Activated CD8-positive, alpha-beta T cell treated with anti-CD3 and anti-CD28 coated beads for 36 hours (primary cell): ENCODE results near the gene DSTN. TPM values are rescaled to one million over a fixed set of nuclear protein-coding genes. Genes with fewer than 3 reads are reported as not detected.

Source experiments
- ATAC-seq: fragments of 200-7000 bp; cut with Tn5 transposase; one replicate; pipeline ENCODE4 v1.10.0; 2021; ENCODE audit warnings: mild to moderate bottlenecking, moderate library complexity
- CTCF ChIA-PET: fragments of 350-600 bp; sonication (Branson Sonifier 250); formaldehyde crosslinking; loops from one replicate; lab custom pipeline; 2021; ENCODE audit warnings: antibody characterized with exemption; lab: Charles Lee
- POLR2A ChIA-PET: fragments of 350-600 bp; sonication (Branson Sonifier 250); formaldehyde crosslinking; loops from one replicate; lab custom pipeline; 2021; ENCODE audit warnings: antibody characterized with exemption; lab: Charles Lee
- DNase-seq: peaks from one replicate; pipeline ENCODE4 v3.0.0-alpha.2; 2020
- H3K27ac Mint-ChIP-seq: one replicate; pipeline ENCODE4 v1.8.0; 2021; ENCODE audit warnings: mild to moderate bottlenecking, mixed read lengths
- H3K27me3 Mint-ChIP-seq: one replicate; pipeline ENCODE4 v1.8.0; 2021; ENCODE audit warnings: mixed read lengths
- H3K36me3 Mint-ChIP-seq: one replicate; pipeline ENCODE4 v1.8.0; 2021; ENCODE audit warnings: low read depth, mixed read lengths
- H3K4me1 Mint-ChIP-seq: one replicate; pipeline ENCODE4 v1.8.0; 2021; ENCODE audit warnings: low read depth, mixed read lengths
- H3K4me3 Mint-ChIP-seq: one replicate; pipeline ENCODE4 v1.8.0; 2021; ENCODE audit warnings: mild to moderate bottlenecking, moderate library complexity, mixed read lengths
- H3K9me3 Mint-ChIP-seq: one replicate; pipeline ENCODE4 v1.8.0; 2021; ENCODE audit warnings: mixed read lengths
- intact Hi-C: fragments of 100-400 bp; cut with micrococcal nuclease; formaldehyde crosslinking; loops from one replicate; pipeline ENCODE4 v1.10.0; 2022
- total RNA-seq, 2 experiments: library from RNA; stranded (reverse); gene quantifications; one replicate each; pipeline ENCODE4 v1.2.3, GENCODE V29; 2021
- TF ChIP-seq, protein P1 (sequence below): fragments of 200-600 bp; IDR thresholded peaks from one replicate; pipeline ENCODE4 v1.8.0; 2022; ENCODE audit warnings: antibody characterized with exemption, mild to moderate bottlenecking

Gene DSTN
- total RNA-seq, 2 experiments from 2014 or later: 55.5 to 56.4 TPM

DNA sequence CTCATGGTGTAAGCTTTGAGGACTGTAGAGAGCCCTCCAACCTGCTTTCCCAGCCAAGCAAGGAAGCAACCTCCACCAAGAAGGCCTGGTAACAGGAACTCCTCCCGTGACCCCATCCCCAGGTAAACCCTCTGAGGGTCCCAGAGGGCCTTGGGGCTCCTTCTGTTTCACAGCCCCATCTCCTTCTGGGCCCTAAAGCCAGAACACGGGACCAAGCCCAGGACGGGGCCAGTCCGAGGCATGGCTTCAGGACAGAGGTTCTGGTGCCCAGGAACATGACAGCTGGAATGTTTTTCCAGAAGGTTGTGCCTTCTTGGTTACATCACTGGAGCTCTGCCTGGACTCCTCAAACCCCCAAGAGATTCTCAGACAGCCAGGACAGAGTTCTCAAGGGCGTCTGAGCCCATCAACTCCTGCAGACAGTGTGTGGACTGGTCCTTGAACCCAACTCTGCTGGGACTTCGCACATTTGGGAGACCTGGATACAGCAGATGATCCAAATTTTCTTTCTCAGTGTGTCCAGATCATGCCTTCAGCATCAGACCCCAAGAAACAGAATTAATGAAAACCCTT, 69.0 kb downstream of the DSTN start:
- DNase-seq (no peak), ATAC-seq (no peak)
- H3K4me3 Mint-ChIP-seq: no peak overlapping the region
- intact Hi-C loops: no loop called here
- peaks cover 10% of the 10 kb centered on the region for H3K36me3 Mint-ChIP-seq
- TF ChIP-seq, protein P1, sequence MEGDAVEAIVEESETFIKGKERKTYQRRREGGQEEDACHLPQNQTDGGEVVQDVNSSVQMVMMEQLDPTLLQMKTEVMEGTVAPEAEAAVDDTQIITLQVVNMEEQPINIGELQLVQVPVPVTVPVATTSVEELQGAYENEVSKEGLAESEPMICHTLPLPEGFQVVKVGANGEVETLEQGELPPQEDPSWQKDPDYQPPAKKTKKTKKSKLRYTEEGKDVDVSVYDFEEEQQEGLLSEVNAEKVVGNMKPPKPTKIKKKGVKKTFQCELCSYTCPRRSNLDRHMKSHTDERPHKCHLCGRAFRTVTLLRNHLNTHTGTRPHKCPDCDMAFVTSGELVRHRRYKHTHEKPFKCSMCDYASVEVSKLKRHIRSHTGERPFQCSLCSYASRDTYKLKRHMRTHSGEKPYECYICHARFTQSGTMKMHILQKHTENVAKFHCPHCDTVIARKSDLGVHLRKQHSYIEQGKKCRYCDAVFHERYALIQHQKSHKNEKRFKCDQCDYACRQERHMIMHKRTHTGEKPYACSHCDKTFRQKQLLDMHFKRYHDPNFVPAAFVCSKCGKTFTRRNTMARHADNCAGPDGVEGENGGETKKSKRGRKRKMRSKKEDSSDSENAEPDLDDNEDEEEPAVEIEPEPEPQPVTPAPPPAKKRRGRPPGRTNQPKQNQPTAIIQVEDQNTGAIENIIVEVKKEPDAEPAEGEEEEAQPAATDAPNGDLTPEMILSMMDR: no peak
- no peaks in the 10 kb centered on the region for H3K9me3 Mint-ChIP-seq
- ChIA-PET CTCF (no interaction called here), POLR2A (no interaction called here)
- H3K27me3 Mint-ChIP-seq: no peaks in the 10 kb centered on the region
- H3K27ac Mint-ChIP-seq: no peak overlapping the region
- H3K4me1 Mint-ChIP-seq: no peaks in the 10 kb centered on the region

GRCh38 chr20:17640146-17640874, 70.4 kb downstream of the DSTN start:
- H3K27ac Mint-ChIP-seq: no peak overlapping the region
- intact Hi-C loops: no loop called here
- H3K4me3 Mint-ChIP-seq: no peak overlapping the region
- POLR2A ChIA-PET: no interaction called here
- no peak for ATAC-seq
- H3K36me3 Mint-ChIP-seq: peaks cover 8% of the 10 kb centered on the region
- DNase-seq: no peak
- no peaks in the 10 kb centered on the region for H3K9me3 Mint-ChIP-seq
- TF ChIP-seq, protein P1: no peak
- CTCF ChIA-PET: no interaction called here
- H3K4me1 Mint-ChIP-seq: no peaks in the 10 kb centered on the region
- H3K27me3 Mint-ChIP-seq: no peaks in the 10 kb centered on the region

DNA sequence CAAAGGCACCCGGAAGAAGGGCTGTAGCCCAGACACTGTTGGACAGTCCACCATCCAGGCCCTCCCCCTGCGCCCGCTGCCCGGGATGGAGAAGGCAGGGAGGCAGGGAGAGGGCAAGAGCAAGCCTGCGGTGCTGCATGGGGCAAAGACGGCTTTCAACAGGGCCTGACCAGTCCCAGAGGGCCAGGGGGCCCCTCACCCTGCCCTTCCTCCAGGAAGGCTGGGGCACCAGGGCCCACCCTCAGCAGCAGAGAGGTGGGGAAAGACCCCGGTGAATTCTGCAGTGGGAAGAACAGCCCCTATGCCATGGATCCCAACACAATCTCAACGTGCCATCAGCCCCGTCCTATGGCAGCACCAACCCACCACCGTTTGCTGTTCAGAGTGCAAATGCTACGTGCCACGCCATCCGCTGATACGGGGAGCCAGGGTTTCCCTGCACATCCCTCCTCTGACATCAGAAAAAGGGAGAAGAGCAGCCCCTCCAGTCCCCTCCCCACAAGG, 71.1 kb downstream of the DSTN start:
- H3K27ac Mint-ChIP-seq: no peak overlapping the region
- no peaks in the 10 kb centered on the region for H3K27me3 Mint-ChIP-seq
- H3K4me3 Mint-ChIP-seq: no peak overlapping the region
- intact Hi-C loops: no loop called here
- ChIA-PET POLR2A (no interaction called here), CTCF (no interaction called here)
- no peak for DNase-seq
- no peaks in the 10 kb centered on the region for H3K4me1 Mint-ChIP-seq
- H3K9me3 Mint-ChIP-seq: no peaks in the 10 kb centered on the region
- TF ChIP-seq, protein P1: no peak
- H3K36me3 Mint-ChIP-seq: peaks cover 8% of the 10 kb centered on the region
- ATAC-seq: no peak

GRCh38 chr20:17641520-17641964, 71.7 kb downstream of the DSTN start:
- H3K27ac Mint-ChIP-seq: no peak overlapping the region
- ChIA-PET CTCF (no interaction called here), POLR2A (no interaction called here)
- H3K27me3 Mint-ChIP-seq: no peaks in the 10 kb centered on the region
- no peaks in the 10 kb centered on the region for H3K4me1 Mint-ChIP-seq
- ATAC-seq: no peak
- intact Hi-C loops: no loop called here
- peaks cover 4% of the 10 kb centered on the region for H3K36me3 Mint-ChIP-seq
- DNase-seq: no peak
- H3K4me3 Mint-ChIP-seq: no peak overlapping the region
- no peaks in the 10 kb centered on the region for H3K9me3 Mint-ChIP-seq
- TF ChIP-seq, protein P1: no peak

DNA sequence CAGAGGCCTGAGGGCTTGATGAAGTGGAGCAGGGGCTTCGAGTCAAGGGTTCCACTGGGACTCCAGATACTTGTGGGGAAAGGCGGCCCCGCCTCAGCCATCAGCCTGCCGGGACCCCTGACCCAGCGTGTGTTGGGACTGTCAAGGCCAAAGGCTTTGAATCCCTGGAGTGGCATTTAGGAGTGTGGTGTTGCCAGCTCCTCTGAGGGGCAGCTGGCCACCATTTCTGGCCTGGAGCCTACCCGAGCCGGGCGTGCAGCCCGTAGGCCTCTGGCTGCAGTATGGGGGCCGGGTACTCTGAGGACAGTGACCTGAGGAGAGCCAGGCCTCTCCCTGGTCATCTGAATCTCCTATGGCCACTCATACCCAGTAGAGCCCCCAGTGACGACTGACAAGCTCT, 72.1 kb downstream of the DSTN start:
- intact Hi-C loops: no loop called here
- H3K9me3 Mint-ChIP-seq: no peaks in the 10 kb centered on the region
- H3K27ac Mint-ChIP-seq: no peak overlapping the region
- DNase-seq (no peak), ATAC-seq (no peak)
- no peaks in the 10 kb centered on the region for H3K4me1 Mint-ChIP-seq
- TF ChIP-seq, protein P1: no peak
- H3K36me3 Mint-ChIP-seq: peaks cover 4% of the 10 kb centered on the region
- ChIA-PET POLR2A (no interaction called here), CTCF (no interaction called here)
- H3K4me3 Mint-ChIP-seq: no peak overlapping the region
- no peaks in the 10 kb centered on the region for H3K27me3 Mint-ChIP-seq
